HEK293 (cell line): ENCODE data around the gene CDSN.

ENCODE experiments used
- ZBTB1 ChIP-seq: fragments of 450-650 bp; formaldehyde crosslinking; IDR thresholded peaks from 2 replicates; pipeline ENCODE4 v1.5.1; 2016; ENCODE audit warnings: missing biosample characterization, missing genetic modification characterization
- ZNF266 ChIP-seq: fragments of 450-650 bp; formaldehyde crosslinking; IDR thresholded peaks from 2 replicates; pipeline ENCODE4 v1.5.1; 2016; ENCODE audit warnings: missing biosample characterization, missing genetic modification characterization, low read depth
- ZNF777 ChIP-seq: fragments of 450-650 bp; formaldehyde crosslinking; IDR thresholded peaks from 2 replicates; pipeline ENCODE4 v1.5.1; 2017; ENCODE audit warnings: missing biosample characterization, missing genetic modification characterization, borderline replicate concordance
- ZNF843 ChIP-seq: fragments of 450-650 bp; formaldehyde crosslinking; IDR thresholded peaks from 2 replicates; pipeline ENCODE4 v1.5.1; 2016; ENCODE audit warnings: missing biosample characterization, missing genetic modification characterization
- TF ChIP-seq, protein P1 (sequence below): fragments of 450-650 bp; formaldehyde crosslinking; conservative IDR thresholded peaks from 2 replicates; pipeline ENCODE4 v1.5.1; 2016; ENCODE audit warnings: low read depth, missing biosample characterization, missing genetic modification characterization
- TF ChIP-seq, protein P2 (sequence below): fragments of 450-650 bp; formaldehyde crosslinking; IDR thresholded peaks from 2 replicates; pipeline ENCODE4 v1.5.1; 2016; ENCODE audit warnings: missing biosample characterization, missing genetic modification characterization

DNA sequence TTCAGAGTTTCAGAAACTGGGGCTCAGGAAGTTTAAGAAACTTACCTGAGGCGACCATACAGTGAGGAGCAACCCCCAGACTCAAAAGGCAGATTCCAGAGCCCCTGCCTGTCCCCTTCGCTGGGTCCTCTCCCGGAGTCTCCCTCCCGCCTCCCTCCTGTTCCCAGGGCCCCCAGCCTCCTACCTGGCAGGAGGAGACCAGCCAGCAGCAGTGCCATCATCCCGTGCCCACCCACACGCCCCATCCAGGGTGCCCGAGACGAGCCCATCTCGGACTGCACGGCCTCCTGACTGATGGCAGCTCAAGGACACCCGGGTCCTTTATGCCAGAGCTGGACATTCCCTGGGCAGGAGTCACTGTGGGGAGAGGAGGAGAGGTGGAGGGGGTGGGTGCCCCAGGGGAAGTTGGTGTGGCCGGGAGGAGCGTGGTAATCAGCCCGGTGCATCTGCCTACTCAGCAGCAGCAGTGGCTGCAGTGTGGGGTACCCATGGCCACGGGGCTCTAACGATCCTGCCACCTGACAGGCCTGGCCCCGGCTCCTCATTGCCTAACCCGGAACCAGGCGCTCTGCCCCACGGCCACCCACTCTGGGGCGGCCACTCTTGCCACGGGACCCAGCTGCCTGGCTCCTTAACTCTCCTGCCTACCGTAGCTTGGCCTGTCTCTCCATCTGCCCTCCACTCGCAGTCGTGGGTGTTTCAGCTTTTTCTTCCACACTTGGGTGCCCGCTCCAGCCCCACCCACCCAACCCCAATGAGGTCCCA, at the start of gene CDSN:
- TF ChIP-seq ZNF777 (no peak), ZBTB1 (no peak), ZNF266 (tag by site-specific recombination) (no peak), ZNF843 (no peak)
- TF ChIP-seq, protein P1, sequence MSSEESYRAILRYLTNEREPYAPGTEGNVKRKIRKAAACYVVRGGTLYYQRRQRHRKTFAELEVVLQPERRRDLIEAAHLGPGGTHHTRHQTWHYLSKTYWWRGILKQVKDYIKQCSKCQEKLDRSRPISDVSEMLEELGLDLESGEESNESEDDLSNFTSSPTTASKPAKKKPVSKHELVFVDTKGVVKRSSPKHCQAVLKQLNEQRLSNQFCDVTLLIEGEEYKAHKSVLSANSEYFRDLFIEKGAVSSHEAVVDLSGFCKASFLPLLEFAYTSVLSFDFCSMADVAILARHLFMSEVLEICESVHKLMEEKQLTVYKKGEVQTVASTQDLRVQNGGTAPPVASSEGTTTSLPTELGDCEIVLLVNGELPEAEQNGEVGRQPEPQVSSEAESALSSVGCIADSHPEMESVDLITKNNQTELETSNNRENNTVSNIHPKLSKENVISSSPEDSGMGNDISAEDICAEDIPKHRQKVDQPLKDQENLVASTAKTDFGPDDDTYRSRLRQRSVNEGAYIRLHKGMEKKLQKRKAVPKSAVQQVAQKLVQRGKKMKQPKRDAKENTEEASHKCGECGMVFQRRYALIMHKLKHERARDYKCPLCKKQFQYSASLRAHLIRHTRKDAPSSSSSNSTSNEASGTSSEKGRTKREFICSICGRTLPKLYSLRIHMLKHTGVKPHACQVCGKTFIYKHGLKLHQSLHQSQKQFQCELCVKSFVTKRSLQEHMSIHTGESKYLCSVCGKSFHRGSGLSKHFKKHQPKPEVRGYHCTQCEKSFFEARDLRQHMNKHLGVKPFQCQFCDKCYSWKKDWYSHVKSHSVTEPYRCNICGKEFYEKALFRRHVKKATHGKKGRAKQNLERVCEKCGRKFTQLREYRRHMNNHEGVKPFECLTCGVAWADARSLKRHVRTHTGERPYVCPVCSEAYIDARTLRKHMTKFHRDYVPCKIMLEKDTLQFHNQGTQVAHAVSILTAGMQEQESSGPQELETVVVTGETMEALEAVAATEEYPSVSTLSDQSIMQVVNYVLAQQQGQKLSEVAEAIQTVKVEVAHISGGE (tag by site-specific recombination): no peak
- TF ChIP-seq, protein P2, sequence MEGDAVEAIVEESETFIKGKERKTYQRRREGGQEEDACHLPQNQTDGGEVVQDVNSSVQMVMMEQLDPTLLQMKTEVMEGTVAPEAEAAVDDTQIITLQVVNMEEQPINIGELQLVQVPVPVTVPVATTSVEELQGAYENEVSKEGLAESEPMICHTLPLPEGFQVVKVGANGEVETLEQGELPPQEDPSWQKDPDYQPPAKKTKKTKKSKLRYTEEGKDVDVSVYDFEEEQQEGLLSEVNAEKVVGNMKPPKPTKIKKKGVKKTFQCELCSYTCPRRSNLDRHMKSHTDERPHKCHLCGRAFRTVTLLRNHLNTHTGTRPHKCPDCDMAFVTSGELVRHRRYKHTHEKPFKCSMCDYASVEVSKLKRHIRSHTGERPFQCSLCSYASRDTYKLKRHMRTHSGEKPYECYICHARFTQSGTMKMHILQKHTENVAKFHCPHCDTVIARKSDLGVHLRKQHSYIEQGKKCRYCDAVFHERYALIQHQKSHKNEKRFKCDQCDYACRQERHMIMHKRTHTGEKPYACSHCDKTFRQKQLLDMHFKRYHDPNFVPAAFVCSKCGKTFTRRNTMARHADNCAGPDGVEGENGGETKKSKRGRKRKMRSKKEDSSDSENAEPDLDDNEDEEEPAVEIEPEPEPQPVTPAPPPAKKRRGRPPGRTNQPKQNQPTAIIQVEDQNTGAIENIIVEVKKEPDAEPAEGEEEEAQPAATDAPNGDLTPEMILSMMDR: no peak
